GM13976 (cell line): ENCODE data around the gene TBCK.
A peak's percentile ranks its signal among the peaks of the same experiment; 100 is the strongest.
"Not testable (repeated sequence)": the region's sequence is repeated elsewhere in the genome, so short reads cannot be mapped to it uniquely, and the experiment has no call there.

Experiments used
- DNase-seq: peaks from one replicate; pipeline ENCODE4 v3.0.0; 2012; ENCODE audit warnings: low spot score
- in situ Hi-C: fragments of 300-500 bp; cut with MboI; formaldehyde crosslinking; loops from one replicate; pipeline ENCODE4 v1.12.0; 2022; ENCODE audit warnings: low sequenced_read_pairs, mixed read lengths, inconsistent platforms; ENCODE audit not compliant: unreplicated experiment
- TF ChIP-seq, protein P1 (sequence below): IDR thresholded peaks from 2 replicates; pipeline ENCODE4 v1.5.1; 2012; ENCODE audit warnings: borderline replicate concordance, mild to moderate bottlenecking; ENCODE audit not compliant: insufficient read depth; ENCODE audit errors: extremely low read depth, missing control alignments, control extremely low read depth

The TBCK gene

DNA sequence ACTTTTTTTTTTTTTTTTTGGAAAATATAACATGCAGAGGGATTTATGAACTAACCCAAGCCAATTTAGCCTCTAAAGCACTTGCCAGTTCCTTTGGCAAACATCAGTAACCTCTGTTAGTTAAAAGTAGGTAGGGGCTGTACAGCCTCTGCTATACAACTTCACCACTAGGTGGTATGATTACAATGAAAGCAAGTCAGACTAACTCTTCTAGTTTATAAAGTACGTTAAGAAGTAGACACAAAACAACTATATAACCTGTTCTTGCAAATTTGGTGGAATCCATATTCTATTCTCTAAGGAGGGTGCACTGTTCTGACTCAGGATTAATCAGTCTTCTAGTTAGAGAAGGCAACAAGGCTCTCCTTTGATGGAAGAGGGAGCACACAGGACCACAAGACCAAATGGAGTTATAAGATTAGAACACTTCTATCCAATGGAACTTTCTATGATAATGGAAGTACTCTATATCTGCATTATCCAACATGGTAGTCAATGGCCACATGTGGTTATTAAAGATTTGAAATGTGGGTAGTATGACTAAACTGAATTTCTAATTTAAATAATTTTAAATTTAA is 13.1 kb upstream of the TBCK start:
- TF ChIP-seq, protein P1, sequence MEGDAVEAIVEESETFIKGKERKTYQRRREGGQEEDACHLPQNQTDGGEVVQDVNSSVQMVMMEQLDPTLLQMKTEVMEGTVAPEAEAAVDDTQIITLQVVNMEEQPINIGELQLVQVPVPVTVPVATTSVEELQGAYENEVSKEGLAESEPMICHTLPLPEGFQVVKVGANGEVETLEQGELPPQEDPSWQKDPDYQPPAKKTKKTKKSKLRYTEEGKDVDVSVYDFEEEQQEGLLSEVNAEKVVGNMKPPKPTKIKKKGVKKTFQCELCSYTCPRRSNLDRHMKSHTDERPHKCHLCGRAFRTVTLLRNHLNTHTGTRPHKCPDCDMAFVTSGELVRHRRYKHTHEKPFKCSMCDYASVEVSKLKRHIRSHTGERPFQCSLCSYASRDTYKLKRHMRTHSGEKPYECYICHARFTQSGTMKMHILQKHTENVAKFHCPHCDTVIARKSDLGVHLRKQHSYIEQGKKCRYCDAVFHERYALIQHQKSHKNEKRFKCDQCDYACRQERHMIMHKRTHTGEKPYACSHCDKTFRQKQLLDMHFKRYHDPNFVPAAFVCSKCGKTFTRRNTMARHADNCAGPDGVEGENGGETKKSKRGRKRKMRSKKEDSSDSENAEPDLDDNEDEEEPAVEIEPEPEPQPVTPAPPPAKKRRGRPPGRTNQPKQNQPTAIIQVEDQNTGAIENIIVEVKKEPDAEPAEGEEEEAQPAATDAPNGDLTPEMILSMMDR: peak; percentile 25
- in situ Hi-C loops: no loop called here
- DNase-seq: no peak

DNA sequence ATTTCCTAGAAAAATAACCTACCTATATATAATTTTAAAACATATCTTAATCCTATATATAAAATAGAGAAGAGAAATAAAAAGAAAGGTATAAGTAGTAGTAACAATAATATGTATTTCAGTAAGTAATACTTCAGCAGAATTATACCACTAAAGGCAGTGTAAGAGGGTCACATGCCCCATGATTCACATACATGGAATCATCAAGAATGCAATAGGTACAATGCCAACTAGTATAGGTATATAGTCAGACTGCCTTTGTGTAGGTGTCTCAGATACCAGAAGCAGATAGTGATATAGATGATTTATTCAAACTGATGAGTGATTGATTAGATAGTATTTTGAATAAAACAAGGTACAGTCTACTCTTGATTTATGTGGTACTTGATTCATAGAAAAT is 9.8 kb upstream of the TBCK start:
- TF ChIP-seq, protein P1: no peak
- in situ Hi-C loops: no loop called here
- DNase-seq: no peak

DNA sequence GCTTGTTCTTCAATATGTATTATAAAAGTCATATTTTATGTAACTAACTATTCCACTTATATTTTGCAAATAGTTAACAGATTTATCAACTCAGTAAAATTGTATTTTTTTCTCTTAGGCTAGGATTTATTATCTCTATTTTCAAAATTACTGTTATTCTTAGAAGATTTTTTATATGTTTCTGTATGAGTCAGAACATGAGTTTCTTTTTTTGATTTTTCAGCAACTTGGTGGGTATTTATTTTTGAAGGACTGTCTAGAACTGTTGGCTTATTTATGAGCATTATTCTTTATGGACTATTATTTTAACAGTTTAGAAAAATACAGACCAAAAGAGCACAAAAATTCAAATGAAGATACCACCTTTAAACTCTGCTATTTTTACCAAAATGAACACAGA is 7.1 kb upstream of the TBCK start:
- no peak for DNase-seq
- in situ Hi-C loops: no loop called here
- TF ChIP-seq, protein P1: no peak

DNA sequence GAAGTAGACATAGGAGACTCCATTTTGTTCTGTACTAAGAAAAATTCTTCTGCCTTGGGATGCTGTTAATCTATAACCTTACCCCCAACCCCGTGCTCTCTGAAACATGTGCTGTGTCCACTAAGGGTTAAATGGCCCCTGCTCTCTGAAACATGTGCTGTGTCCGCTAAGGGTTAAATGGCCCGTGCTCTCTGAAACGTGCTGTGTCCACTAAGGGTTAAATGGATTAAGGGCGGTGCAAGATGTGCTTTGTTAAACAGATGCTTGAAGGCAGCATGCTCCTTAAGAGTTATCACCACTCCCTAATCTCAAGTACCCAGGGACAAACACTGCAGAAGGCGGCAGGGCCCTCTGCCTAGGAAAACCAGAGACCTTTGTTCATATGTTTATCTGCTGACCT is 5.8 kb upstream of the TBCK start:
- in situ Hi-C loops, DNase-seq: not testable (repeated sequence)

DNA sequence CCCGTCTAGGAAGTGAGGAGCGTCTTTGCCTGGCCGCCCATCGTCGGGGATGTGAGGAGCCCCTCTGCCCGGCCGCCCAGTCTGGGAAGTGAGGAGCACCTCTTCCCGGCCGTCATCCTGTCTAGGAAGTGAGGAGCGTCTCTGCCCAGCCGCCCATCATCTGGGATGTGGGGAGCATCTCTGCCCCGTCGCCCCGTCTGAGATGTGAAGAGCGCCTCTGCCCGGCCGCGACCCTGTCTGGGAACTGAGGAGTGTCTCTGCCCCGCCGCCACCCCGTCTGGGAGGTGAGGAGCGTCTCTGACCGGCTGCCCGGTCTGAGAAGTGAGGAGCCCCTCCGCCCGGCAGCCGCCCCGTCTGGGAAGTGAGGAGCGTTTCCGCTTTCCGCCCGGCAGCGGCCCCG is 5.2 kb upstream of the TBCK start:
- DNase-seq, in situ Hi-C loops: not testable (repeated sequence)

DNA sequence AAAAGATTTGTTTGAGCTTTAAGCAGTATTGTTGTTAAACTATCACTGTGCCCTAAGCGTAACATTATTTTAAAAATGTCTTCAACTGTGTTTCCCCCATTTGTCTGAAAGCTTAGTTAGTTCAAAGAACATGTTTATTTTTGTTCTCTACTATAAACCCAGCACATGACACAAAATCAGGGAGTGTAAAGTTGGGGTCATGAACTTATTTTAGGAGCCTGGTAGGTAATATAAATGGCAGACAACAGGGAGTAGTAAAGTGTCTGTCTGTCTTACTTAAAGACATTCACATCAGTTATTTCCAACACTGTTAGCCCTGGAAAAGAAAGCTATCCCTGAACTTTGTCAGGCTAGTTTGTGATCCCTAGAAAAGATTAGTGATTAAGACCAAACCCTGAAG is 4.2 kb upstream of the TBCK start:
- TF ChIP-seq, protein P1: no peak
- in situ Hi-C loops: no loop called here
- no peak for DNase-seq

DNA sequence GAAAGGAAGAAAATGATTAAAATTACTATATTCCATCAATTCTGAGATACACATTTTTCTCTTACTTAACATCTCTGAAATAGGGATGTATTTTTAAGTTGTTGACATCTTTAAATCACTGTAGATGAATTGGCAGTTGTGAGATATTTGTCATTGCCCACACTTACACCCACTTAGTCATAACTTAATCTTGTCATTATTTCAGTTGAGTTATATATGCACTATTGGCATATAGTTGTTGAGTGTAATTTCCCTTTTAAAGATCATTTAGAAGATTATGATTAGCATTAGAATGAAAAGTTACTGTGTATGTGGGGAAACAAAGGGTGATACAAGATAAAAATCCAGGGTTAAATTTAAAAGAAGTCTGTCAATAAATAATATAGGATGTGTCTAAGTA is 2.5 kb upstream of the TBCK start:
- TF ChIP-seq, protein P1: no peak
- in situ Hi-C loops: no loop called here
- DNase-seq: no peak

DNA sequence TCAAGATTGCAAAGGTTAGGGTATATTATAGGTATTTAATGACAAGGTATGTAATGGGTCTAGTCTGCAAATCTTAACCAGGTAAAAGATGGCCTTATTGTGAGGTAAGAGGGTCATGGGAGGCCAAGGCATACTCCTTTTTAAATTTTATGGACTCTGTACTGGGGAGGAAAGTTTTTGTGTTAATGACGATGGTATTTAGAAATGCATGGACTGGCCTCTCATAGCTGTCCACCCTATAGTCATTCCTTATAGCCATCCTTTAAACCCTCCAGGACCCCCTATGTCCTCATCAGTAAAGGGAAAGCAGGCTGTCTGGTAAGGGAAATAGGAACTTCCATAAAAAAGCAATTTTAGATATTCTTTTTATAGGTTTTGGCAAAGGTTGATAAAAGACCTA is 1.8 kb upstream of the TBCK start:
- in situ Hi-C loops: no loop called here
- DNase-seq: no peak
- TF ChIP-seq, protein P1: no peak
